Raji (cell line): ENCODE results near the gene SCN4B.

ENCODE experiments used
- POLR2A ChIP-seq: IDR thresholded peaks from 2 replicates; pipeline ENCODE4 v1.6.1; 2011; ENCODE audit warnings: low read depth, low read length, control low read depth; ENCODE audit not compliant: insufficient read depth

SCN4B gene

GRCh38 chr11:118175031-118175992, 22.7 kb upstream of the SCN4B start:
- TF ChIP-seq POLR2A: no peak

DNA sequence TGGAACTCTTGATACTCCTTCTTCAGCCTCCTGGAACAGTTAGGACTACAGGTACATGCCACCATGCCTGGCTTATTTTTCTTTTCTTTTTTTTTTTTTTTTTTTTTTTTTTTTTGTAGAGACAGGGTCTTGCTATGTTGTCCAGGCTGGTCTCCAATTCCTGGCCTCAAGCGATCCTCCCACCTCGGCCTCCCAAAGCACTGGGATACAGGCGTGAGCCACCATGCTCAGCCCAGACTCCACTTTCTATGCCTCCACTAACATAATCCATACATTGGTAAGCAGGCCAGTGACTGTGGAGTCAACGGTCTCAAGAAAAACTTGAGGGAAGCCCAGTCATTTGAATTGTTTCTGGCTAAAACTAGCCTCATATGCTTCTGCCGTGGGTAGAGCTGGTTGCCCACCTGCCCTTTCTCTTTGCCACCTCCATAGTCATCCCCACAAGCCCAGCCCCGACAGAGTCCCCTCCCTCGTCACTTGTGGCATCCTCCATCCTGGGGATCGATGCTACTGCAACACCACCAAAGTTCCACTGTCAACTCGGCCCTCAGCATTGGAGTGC, 21.5 kb upstream of the SCN4B start:
- no peak for TF ChIP-seq POLR2A

DNA sequence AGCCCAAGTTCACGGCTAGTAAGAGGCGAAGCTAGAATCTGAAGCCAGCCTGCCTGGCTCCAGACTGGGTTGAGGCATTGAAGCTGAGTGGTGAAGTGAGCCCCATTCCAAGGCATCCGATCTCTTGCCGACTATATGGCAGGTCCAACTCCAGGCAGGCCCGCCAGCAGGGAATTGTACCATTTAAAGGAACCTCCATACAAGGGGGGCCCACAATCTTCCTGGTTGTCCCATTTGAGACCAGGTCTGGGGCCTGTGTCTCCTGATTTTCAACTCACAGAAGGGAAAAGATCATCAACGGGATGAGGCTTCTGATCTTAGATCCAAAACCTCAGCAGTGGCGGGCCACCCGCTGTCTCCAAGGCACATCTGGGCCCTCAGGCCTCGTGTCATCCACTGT, 19.7 kb upstream of the SCN4B start:
- no peak for TF ChIP-seq POLR2A

DNA sequence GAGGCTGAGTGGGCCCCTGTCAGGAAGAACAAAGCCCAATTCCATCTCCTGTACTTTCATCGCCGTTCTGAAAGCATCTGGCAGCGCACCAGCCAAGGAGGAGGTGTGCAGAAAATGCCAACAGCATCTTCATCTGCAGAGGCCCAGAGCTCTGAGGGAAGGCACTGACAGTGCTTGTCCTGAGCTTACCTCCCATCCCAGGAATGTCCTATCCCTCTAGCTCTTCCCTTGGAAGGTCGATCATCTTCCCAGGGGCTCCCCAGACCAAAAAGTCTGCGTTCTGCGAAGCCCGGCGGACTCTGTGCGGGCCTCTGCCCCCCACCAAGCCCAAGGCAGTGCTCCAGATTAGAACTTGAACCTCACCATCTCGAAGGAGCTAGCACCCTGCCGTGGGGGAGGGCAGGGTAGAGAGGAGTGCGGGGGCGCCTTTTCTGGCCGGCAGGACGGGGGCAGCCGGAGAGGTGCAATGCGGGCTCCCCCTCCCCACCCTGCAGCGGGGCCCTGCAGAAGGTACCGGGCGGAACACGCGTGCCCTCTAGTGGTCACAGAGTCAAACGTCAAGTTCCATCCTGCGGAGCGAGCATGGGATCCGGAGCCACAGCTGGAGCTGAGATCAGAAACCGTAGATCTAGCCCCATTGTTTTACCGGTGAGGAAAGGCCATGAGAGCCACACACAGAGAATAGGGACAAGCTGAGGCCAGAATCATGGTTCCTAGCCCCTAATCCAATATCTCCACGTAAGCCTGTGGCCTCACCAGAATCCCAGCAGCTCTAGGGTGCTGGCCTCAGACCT, 18.8 kb upstream of the SCN4B start:
- TF ChIP-seq POLR2A: no peak

DNA sequence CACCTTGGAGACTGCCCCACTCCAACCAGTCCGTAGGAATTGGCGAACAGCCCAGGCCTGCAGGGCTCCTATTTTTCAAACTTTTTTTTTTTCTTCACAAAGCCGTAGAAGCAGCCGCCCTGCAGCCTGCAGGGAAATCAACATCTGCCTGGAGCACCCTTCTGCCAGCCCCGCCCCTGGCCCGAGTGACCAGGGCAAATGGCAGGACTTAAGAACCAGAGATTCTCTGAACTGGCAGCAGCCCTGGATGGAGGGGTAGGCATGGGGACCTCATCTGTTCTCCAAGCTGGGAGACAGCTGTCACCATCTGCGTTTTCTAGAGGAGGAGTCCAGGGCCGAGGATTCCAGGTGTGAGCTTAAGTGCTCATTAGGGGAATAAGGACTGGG, 18.3 kb upstream of the SCN4B start:
- TF ChIP-seq POLR2A: no peak

- TF ChIP-seq POLR2A: no peak
These were observed 17.6 kb upstream of the SCN4B start for GRCh38 chr11:118170231-118170630.

- TF ChIP-seq POLR2A: no peak
These were observed 16.9 kb upstream of the SCN4B start for GRCh38 chr11:118169300-118170140.

- no peak for TF ChIP-seq POLR2A
These were observed 16.1 kb upstream of the SCN4B start for GRCh38 chr11:118168751-118169150.

- TF ChIP-seq POLR2A: no peak
These were observed 15.7 kb upstream of the SCN4B start for GRCh38 chr11:118168316-118168715.

DNA sequence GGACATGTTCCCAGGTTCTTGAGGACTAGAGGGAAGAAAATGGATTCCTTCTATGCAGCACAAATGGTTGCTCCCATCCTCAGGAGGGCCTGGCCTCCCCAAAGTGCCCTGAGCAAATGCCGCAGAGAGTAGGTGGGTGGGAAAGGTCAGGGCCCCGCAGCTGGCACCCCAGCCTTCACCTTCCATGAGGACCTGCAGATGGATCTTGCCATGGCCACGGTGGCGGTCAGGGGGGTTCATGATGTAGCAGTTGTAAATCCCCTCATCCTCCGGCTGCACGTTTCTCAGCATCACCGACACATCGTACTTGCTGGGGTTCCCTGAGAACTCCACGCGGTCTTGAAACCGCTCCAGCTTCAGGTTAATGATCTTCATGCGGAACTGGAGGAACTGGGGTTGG, 15.3 kb upstream of the SCN4B start:
- TF ChIP-seq POLR2A: no peak

- no peak for TF ChIP-seq POLR2A
These were observed 14.6 kb upstream of the SCN4B start for GRCh38 chr11:118167253-118167652.

DNA sequence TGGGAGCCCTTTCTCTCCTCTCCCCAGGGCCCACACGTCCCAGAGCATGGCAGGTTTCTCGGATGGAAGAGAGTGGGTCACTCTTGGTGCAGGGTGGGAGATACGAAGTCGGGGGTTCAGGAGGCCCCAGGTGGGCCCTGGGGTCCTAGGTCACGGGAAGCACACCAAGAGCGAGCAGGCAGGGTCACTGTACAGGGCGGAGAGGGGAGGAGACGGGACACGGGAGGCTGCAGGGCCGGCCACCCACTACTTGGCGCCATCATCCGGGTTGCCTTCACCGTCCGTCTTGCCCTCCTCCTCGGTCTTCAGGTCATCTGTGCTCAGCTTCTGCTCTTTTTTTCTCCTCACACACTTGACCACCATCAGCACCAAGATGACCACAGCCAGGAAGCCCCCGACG, 14.0 kb upstream of the SCN4B start:
- TF ChIP-seq POLR2A: no peak

DNA sequence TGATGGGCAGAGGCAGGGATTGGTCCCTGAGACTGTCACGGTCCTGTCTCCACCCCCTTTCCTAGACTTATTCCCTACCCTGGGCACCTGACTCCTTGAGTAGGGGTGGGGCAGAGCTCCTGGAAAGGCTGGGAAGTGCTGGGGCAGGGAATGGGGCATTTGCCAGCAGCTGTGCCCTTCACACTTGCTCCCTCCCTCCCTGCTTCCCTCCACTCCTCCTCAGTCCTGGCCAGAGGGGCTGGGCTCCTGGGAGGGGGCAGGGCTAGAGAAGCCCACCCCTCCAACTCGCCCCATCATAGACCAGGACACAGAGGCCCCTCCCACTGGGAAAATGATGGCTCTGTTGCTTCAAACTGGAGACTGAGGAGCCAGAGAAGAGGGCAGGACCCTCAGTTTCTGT, 12.3 kb upstream of the SCN4B start:
- TF ChIP-seq POLR2A: no peak

DNA sequence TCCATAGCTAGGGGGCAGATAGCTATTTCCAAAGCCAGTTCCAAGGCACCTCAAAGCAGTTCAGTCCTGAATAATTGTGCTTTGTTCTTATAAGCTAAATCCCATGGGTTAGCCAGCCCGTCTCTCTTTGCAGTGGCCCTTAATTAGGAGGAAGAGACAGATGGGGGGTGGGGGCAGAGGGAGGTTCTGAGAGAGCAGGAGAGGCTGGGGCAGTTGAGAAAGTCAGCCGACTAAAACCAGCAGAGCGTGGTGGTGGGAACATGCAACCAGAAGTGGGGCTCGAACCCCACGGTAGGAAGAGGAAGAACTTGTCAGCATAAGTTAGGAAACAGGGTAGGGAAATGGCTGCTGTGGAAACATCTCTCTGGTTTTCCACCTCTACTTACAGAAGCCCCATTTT, 10.9 kb upstream of the SCN4B start:
- no peak for TF ChIP-seq POLR2A

- TF ChIP-seq POLR2A: no peak
These were observed 10.2 kb upstream of the SCN4B start for GRCh38 chr11:118162846-118163245.

DNA sequence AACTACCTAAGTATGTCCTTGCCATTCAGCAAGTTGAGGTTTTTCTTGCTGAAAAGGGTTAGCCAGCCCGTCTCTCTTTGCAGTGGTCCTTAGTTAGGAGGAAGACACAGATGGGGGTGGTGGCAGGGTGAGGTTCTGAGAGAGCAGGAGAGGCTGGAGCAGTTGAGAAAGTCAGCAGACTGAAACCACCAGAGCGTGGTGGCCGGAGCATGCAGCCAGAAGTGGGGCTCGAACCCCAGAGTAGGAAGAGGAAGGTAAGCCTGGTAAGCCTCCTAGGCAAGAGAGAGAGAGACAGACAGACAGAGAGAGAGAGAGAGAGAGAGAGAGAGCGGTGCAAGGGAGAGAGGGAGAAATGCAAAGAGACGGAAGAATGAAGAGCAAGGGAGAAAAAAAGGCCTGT, 9.2 kb upstream of the SCN4B start:
- TF ChIP-seq POLR2A: no peak
